COLO668 (cell line): ENCODE data around the gene TTC28.
"Not testable (repeated sequence)": the region's sequence is repeated elsewhere in the genome, so short reads cannot be mapped to it uniquely, and the experiment has no call there.

Source experiments
- DNase-seq: peaks from one replicate; lab custom pipeline; 2025; ENCODE audit not compliant: unreplicated experiment; lab: John Stamatoyannopoulos, UW

The TTC28 gene

GRCh38 chr22:28679611-28680287, at the start of gene TTC28:
TSS of gene TTC28 (minus strand) at chr22:28679840. CDS start at chr22:28679723, 117 bp downstream.
- DNase-seq = peak; percentile 85

- no peak for DNase-seq
Measured at GRCh38 chr22:28728621-28729313, 49.1 kb upstream of the TTC28 start.

- DNase-seq = no peak
Measured at GRCh38 chr22:28728002-28728401, 48.4 kb upstream of the TTC28 start.

GRCh38 chr22:28718044-28718443, 38.4 kb upstream of the TTC28 start:
- DNase-seq = no peak

- DNase-seq = no peak
Measured at GRCh38 chr22:28716686-28717085, 37.0 kb upstream of the TTC28 start.

- no peak for DNase-seq
Measured at GRCh38 chr22:28715611-28716010, 36.0 kb upstream of the TTC28 start.

- DNase-seq = no peak
Measured at GRCh38 chr22:28714043-28714628, 34.5 kb upstream of the TTC28 start.

GRCh38 chr22:28711820-28712777, 32.5 kb upstream of the TTC28 start:
- no peak for DNase-seq

- DNase-seq = no peak
Measured at GRCh38 chr22:28711341-28711740, 31.7 kb upstream of the TTC28 start.

- DNase-seq = no peak
Measured at GRCh38 chr22:28710576-28711191, 31.0 kb upstream of the TTC28 start.

- no peak for DNase-seq
Measured at GRCh38 chr22:28710107-28710506, 30.5 kb upstream of the TTC28 start.

- DNase-seq = no peak
Measured at GRCh38 chr22:28706845-28707244, 27.2 kb upstream of the TTC28 start.

GRCh38 chr22:28703436-28703835, 23.8 kb upstream of the TTC28 start:
- no peak for DNase-seq

- no peak for DNase-seq
Measured at GRCh38 chr22:28702891-28703290, 23.3 kb upstream of the TTC28 start.

- DNase-seq = not testable (repeated sequence)
Measured at GRCh38 chr22:28693041-28693760, 13.6 kb upstream of the TTC28 start.

GRCh38 chr22:28689796-28690195, 10.2 kb upstream of the TTC28 start:
- DNase-seq = not testable (repeated sequence)

- DNase-seq = not testable (repeated sequence)
Measured at GRCh38 chr22:28682966-28683365, 3.3 kb upstream of the TTC28 start.

GRCh38 chr22:28680813-28681490, 1.3 kb upstream of the TTC28 start:
- peak; percentile 10 for DNase-seq
